ENCODE data around the gene ACAP2.

DNA sequence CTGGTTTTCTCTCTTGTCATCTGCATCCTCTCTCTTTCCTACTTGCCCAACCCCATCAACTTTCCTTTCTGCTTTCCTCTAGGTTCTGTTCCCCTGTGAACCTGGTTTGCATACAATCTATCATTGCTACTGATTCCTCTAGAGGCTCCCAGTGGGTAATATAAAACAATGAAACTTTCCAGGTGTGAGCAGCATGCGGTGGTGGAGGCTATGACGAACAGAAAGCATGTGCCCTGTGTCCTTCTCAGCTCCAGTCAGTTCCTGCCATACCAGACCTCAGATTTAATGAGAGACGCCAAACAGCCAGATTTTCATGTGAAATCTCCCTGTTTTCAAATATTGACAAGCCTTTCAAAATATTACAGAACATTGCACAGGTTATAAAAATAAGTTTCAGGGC lies 3.5 kb upstream of the ACAP2 start:
- TF ChIP-seq, protein P1, sequence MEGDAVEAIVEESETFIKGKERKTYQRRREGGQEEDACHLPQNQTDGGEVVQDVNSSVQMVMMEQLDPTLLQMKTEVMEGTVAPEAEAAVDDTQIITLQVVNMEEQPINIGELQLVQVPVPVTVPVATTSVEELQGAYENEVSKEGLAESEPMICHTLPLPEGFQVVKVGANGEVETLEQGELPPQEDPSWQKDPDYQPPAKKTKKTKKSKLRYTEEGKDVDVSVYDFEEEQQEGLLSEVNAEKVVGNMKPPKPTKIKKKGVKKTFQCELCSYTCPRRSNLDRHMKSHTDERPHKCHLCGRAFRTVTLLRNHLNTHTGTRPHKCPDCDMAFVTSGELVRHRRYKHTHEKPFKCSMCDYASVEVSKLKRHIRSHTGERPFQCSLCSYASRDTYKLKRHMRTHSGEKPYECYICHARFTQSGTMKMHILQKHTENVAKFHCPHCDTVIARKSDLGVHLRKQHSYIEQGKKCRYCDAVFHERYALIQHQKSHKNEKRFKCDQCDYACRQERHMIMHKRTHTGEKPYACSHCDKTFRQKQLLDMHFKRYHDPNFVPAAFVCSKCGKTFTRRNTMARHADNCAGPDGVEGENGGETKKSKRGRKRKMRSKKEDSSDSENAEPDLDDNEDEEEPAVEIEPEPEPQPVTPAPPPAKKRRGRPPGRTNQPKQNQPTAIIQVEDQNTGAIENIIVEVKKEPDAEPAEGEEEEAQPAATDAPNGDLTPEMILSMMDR (IDR thresholded peaks at IDR 0.05) = no peak
- no peak for TF ChIP-seq POLR2A (IDR thresholded peaks at IDR 0.05)

Data from testis (tissue), 2 donors.